ENCODE data around the gene NPRL2.

The NPRL2 gene

DNA sequence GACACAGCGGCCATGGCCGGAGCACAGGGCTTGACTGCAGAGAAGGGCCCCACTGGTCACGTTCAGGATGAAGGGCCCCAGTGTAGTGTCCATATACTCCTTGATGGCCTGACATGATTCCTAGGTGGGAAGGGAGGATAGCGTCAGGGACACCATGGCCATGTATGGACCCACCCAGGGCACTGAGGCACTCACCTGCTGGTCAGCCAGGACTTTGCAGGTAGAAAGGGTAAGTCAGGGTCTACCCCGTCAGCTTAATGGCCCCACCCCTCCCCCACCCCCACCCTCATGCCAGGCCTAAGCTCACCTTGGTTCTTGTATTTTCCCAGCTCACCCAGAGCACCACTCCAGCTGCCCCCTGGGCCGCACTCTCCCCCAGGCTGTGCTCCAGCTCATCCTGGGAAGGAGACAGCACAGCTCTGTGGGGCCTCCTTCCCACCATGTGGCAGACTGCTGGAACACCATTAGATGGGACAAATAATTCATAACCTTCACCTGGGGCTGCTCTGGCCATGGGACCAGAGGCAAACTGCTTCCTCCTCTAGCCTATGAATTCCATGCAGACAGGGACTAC lies 49.8 kb downstream of the NPRL2 start:
- no peak overlapping the region for H3K4me3 ChIP-seq (replicated peaks in 1 of 2; ENCODE audit: low read depth in 2 of 2, low read length in 2 of 2)
- TF ChIP-seq, protein P1, sequence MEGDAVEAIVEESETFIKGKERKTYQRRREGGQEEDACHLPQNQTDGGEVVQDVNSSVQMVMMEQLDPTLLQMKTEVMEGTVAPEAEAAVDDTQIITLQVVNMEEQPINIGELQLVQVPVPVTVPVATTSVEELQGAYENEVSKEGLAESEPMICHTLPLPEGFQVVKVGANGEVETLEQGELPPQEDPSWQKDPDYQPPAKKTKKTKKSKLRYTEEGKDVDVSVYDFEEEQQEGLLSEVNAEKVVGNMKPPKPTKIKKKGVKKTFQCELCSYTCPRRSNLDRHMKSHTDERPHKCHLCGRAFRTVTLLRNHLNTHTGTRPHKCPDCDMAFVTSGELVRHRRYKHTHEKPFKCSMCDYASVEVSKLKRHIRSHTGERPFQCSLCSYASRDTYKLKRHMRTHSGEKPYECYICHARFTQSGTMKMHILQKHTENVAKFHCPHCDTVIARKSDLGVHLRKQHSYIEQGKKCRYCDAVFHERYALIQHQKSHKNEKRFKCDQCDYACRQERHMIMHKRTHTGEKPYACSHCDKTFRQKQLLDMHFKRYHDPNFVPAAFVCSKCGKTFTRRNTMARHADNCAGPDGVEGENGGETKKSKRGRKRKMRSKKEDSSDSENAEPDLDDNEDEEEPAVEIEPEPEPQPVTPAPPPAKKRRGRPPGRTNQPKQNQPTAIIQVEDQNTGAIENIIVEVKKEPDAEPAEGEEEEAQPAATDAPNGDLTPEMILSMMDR (IDR thresholded peaks at IDR 0.05; ENCODE audit: low read depth, low read length) = no peak
- DNase-seq (ENCODE audit: low read depth in 2 of 2) = no peak

DNA sequence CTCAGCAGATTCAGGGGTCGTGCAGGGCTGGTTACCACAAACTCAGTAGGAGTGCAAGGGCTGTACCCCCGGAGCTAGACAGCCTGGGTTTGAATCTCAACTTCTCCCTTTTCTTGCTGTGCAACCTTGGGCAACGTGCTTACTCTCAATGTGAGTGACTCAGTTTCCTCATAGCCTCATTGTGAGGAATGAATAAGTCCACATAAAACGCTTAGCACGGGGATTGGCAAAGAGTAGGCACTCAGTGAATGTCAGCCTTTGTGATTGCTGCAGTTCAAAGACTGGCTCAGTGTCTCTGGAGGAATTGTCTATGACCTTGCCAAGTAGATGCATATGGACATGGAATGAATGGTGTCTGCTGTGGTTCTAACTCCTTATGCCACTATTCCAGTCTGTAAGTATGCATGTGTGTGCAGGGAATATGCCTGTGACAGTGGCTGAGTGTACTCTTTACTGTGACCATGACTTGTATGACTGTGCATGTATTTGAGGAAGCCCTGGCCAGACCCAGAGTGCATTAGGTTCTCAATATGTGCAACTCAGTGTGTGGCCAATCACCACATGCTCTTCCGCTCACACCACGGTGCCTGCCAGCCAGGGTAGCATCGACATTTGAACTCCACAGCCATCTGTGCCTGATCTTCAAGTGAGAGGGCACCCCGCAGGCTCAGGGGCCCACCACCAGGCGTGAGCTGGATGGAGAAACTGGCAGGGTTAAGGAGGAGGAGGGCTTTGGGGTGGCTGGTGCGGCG lies 50.5 kb downstream of the NPRL2 start:
- TF ChIP-seq, protein P1 (IDR thresholded peaks at IDR 0.05; ENCODE audit: low read depth, low read length) = no peak

DNA sequence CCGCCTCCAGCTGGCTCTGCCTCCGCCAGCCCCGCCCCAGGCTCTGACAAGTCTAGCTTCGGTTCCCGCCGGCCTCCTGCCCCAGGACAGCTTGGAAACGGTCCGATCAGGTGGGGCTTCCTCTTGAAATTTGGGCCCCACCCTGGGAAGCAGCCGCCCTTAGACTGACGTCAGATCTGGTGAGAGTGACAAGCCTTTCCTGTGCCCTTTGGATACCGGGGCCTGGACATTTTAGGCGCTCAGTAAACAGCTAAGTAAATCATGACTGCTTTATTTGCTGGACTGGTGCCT lies 51.0 kb downstream of the NPRL2 start:
- H3K4me3 ChIP-seq (replicated peaks in 1 of 2; ENCODE audit: low read depth in 2 of 2, low read length in 2 of 2) = peak overlapping the region; percentile 28 to 50
- TF ChIP-seq, protein P1 (IDR thresholded peaks at IDR 0.05; ENCODE audit: low read depth, low read length) = no peak

More for the DNA sequence above, 50.5 kb downstream of the NPRL2 start:
- peak overlapping the region; percentile 28 to 50 for H3K4me3 ChIP-seq (replicated peaks in 1 of 2; ENCODE audit: low read depth in 2 of 2, low read length in 2 of 2)
- peak; percentile 51 to 84 for DNase-seq (ENCODE audit: low read depth in 2 of 2)

DNA sequence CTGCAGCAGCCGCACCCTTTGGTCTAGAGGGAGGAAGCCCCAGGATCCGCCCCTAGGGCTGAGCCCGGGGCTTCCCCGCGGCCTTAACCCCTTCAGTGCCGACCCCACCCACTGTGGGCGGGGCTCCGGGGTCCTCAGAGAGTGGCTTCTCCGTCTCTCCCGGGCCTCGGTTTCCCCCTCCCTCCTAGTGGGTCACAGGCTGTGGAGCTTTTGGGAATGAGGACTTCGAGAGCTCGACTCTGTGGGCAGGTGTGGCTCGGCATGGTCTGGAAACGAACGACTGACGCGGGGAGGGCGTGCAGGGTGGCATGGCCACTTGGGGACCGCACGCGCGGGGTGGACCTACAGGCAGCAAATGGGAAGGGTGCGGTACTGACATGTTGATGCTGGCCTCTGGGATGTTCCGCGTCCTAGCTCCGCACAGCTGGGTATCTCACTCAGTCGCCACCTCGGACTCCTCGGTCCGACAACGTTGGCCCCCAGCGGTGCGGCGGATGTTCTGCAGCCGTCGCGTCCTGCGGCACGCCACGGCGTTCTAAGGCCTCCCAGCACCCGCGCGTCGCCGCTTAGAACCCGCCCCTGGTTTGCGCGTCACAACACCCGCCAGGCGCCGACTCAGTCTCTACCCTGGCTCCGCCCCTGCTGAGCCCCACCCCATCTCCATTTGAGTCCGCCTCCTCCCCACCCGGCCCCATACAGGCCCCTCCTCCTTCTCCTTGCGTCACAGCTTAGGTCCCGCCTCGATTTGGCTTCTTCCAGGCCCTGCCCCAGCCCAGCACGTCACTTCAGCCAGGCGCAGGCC lies 51.5 kb downstream of the NPRL2 start, which contains the start of the genes HYAL3 and NAA80:
Gene HYAL3, minus strand, starts transcription at position 570 of the 802 bp plus-strand sequence. CDS start 3,803 bp downstream, outside the sequence.
Gene NAA80, minus strand, starts transcription at position 570 of the 802 bp plus-strand sequence. CDS start 1,942 bp downstream, outside the sequence.
- peak; percentile 100 for DNase-seq (ENCODE audit: low read depth in 2 of 2)
- TF ChIP-seq, protein P1 (IDR thresholded peaks at IDR 0.05; ENCODE audit: low read depth, low read length) = peak; percentile 25
- H3K4me3 ChIP-seq (replicated peaks in 1 of 2; ENCODE audit: low read depth in 2 of 2, low read length in 2 of 2) = peak within 1 kb of the TSS; percentile 65 to 88

More for the DNA sequence above, 51.0 kb downstream of the NPRL2 start:
- DNase-seq (ENCODE audit: low read depth in 2 of 2) = no peak

DNA sequence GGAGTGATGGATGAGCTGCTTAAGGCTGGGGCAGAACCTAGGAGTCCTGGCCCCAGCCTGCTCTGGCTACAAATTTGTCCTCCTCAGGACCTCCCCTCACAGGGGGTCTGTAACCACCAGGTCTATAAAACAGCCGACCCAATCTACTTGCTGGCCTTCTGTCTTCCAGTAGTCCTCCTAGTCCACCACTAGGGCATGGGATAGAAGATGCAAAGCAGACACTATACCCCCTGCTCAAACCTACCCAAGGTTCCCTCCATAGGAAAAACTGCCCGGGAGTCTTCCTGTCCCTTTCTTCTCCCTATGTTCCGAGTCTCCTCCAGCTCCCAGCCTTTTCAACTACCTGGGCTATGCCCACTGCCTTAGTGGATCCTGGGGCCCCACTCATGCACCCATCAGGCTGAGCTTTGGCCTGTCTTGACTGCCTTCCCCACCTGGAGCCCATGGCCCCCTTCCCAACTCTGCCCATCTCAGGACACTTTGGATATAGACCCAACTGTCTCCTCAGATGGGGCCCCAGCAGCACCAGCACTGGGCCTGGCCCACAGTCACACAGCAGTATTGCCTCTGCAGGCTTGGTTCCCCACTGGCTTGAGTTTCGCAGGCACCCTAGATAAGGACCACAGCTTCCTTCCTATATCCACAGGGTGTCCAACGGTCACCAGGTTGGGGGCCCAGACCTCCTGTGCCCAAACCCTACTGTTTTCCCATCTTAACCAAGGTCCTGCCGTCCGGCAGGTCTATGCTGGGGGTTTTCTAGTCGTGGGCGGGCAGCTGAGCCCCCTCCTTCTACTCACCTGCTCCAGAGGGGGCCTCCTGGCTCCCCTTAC lies 52.5 kb downstream of the NPRL2 start:
- TF ChIP-seq, protein P1 (IDR thresholded peaks at IDR 0.05; ENCODE audit: low read depth, low read length) = peak; percentile 31
- peak overlapping the region; percentile 65 to 88 for H3K4me3 ChIP-seq (replicated peaks in 1 of 2; ENCODE audit: low read depth in 2 of 2, low read length in 2 of 2)
- DNase-seq (ENCODE audit: low read depth in 2 of 2) = no peak

DNA sequence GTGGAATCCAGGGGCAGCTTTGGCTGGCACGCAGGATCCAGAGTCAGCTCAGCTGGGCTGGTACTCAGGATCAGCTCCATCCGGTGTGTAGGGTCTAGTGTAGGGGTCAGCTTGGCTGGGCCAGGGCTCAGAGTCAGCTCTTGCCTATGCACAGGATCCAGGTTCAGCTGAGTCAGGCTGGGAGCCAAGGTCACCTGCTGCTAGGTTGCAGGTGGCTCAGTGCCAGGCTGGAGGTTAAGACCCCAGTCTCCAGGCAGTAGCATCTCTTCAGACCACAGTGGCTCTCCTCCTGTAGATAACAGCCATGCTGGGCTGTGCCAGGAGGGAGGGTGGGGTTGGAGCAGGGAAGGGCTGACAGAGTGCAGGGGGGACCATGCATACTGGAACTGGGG lies 53.2 kb downstream of the NPRL2 start:
- H3K4me3 ChIP-seq (replicated peaks in 1 of 2; ENCODE audit: low read depth in 2 of 2, low read length in 2 of 2) = no peak overlapping the region
- TF ChIP-seq, protein P1 (IDR thresholded peaks at IDR 0.05; ENCODE audit: low read depth, low read length) = no peak
- no peak for DNase-seq (ENCODE audit: low read depth in 2 of 2)

Data from cardiac fibroblast (primary cell).